Left lung (tissue), 10 donors: ENCODE measurements around the gene SRPK2. TPM values are rescaled to one million over a fixed set of nuclear protein-coding genes. Genes with fewer than 3 reads are reported as not detected.
A peak's percentile ranks its signal among the peaks of the same experiment; 100 is the strongest.

Experiments used
- ATAC-seq: fragments of 200-7000 bp; cut with Tn5 transposase; one replicate; pipeline ENCODE4 v1.9.1; 2020; ENCODE audit warnings: moderate library complexity
- DNase-seq, 4 donors: peaks; one replicate each; pipeline ENCODE4 v3.0.0-alpha.2; 2013 to 2020
- H3K27ac ChIP-seq, 2 donors: fragments of 200-600 bp; sonication (generic) in 1 of 2; one replicate each; pipeline versions ENCODE4 v1.5.0 to v1.8.0; 2020 to 2021
- H3K27me3 ChIP-seq, 2 donors: fragments of 200-600 bp; sonication (generic) in 1 of 2; one replicate each; pipeline versions ENCODE4 v1.5.0 to v1.8.0; 2020 to 2021
- H3K36me3 ChIP-seq, 2 donors: fragments of 200-600 bp; sonication (generic) in 1 of 2; one replicate each; pipeline versions ENCODE4 v1.5.0 to v1.8.0; 2020 to 2021
- H3K4me1 ChIP-seq, 2 donors: fragments of 200-600 bp; one replicate each; pipeline ENCODE4 v1.8.0; 2021
- H3K4me3 ChIP-seq, 2 donors: fragments of 200-600 bp; sonication (generic) in 1 of 2; one replicate each; pipeline versions ENCODE4 v1.5.0 to v1.8.0; 2020 to 2021; ENCODE audit warnings: mild to moderate bottlenecking in 1 of 2
- H3K9me3 ChIP-seq, 2 donors: fragments of 200-600 bp; sonication (generic) in 1 of 2; one replicate each; pipeline versions ENCODE4 v1.5.0 to v1.8.0; 2020 to 2021
- intact Hi-C, 2 donors: fragments of 100-400 bp; cut with DNase I; formaldehyde crosslinking; loops; one replicate each; pipeline versions ENCODE4 v1.11.2 to v1.14.2; 2022
- polyA plus RNA-seq, 6 donors: library from polyadenylated mRNA; unstranded; fragments of 120-200 nt; gene quantifications; one replicate each; pipeline ENCODE4 v1.2.1, GENCODE V29; 2013; ENCODE audit not compliant: insufficient read length in 6 of 6
- total RNA-seq, 2 donors: library from RNA; stranded (reverse); fragmentation: NEBNext Ultra II Directional; extraction: Animal tissue kit (Norgen Biotek cat#: 25700); gene quantifications; one replicate each; pipeline ENCODE4 v1.2.1, GENCODE V29; 2021
- TF ChIP-seq, protein P1 (sequence below), 2 donors: fragments of 200-600 bp; sonication (generic) in 1 of 2; IDR thresholded peaks; one replicate each; pipeline versions ENCODE4 v1.5.0 to v1.8.0; 2021; ENCODE audit warnings: antibody characterized with exemption in 2 of 2
- donor health status: DM: no; HTN: yes; CAD: no.
- donor health status: DM: no; HTN: no; CAD: no.

Gene SRPK2
- total and polyA plus RNA-seq, 8 donors: 42.9 to 63.4 (median 52.1) TPM

DNA sequence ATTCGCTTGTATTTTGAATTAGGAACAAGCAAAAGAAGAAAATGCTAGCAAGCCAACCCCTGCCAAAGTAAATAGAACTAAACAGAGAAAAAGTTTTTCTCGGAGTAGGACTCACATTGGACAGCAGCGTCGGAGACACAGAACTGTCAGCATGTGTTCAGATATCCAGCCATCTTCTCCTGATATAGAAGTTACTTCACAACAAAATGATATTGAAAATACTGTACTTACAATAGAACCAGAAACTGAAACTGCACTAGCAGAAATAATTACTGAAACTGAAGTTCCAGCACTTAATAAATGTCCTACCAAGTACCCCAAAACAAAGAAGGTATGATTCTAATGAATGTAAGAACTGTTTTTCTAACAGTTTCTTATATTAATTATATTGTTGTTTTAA is 286.9 kb downstream of the SRPK2 start:
- Histone ChIP-seq H3K4me1 (no peaks in the 10 kb centered on the region), H3K9me3 (no peaks in the 10 kb centered on the region), H3K4me3 (no peak overlapping the region), H3K36me3 (peaks cover 0 to 73% of the 10 kb centered on the region in 2 donors), H3K27me3 (no peaks in the 10 kb centered on the region), H3K27ac (no peak overlapping the region)
- intact Hi-C loops: no loop called here
- TF ChIP-seq, protein P1, sequence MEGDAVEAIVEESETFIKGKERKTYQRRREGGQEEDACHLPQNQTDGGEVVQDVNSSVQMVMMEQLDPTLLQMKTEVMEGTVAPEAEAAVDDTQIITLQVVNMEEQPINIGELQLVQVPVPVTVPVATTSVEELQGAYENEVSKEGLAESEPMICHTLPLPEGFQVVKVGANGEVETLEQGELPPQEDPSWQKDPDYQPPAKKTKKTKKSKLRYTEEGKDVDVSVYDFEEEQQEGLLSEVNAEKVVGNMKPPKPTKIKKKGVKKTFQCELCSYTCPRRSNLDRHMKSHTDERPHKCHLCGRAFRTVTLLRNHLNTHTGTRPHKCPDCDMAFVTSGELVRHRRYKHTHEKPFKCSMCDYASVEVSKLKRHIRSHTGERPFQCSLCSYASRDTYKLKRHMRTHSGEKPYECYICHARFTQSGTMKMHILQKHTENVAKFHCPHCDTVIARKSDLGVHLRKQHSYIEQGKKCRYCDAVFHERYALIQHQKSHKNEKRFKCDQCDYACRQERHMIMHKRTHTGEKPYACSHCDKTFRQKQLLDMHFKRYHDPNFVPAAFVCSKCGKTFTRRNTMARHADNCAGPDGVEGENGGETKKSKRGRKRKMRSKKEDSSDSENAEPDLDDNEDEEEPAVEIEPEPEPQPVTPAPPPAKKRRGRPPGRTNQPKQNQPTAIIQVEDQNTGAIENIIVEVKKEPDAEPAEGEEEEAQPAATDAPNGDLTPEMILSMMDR (IDR thresholded peaks at IDR 0.05): no peak
- DNase-seq: no peak
- ATAC-seq: no peak

DNA sequence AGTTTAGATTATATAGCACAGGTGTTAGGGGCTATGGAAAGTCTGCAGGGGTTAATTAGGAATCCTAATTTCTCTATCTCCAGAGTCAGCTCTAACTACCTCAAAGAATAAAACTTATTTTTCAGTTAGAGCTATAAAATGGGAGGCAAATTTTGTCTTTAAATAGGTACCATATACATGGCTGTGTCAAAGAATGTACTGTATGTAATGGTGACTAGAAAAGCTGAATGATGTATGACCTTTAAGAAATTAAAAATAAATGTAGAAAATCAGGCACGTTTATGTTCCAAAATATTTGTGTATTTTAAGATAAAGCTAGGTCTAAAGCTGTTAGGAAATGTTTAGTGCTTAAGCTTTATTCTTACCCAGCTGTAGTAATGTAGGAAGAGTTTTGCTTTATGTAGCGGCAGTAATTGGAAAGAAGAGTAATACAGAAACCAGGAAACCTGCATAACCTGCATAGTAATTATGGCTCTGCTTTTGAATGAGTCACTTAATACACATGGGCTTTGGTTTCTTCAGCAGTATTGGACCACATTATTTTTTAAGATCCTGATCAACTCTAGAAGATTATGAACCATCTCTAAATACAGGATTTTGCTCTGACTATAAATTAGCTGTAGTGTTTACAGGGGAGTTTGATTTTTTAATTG is 289.7 kb downstream of the SRPK2 start:
- Histone ChIP-seq H3K4me3 (no peak overlapping the region), H3K4me1 (no peaks in the 10 kb centered on the region), H3K36me3 (peaks cover 0 to 61% of the 10 kb centered on the region in 2 donors), H3K9me3 (no peaks in the 10 kb centered on the region), H3K27ac (no peak overlapping the region), H3K27me3 (no peaks in the 10 kb centered on the region)
- DNase-seq: no peak
- intact Hi-C loops: no loop called here
- TF ChIP-seq, protein P1 (IDR thresholded peaks at IDR 0.05): no peak
- peak; percentile 29 for ATAC-seq

DNA sequence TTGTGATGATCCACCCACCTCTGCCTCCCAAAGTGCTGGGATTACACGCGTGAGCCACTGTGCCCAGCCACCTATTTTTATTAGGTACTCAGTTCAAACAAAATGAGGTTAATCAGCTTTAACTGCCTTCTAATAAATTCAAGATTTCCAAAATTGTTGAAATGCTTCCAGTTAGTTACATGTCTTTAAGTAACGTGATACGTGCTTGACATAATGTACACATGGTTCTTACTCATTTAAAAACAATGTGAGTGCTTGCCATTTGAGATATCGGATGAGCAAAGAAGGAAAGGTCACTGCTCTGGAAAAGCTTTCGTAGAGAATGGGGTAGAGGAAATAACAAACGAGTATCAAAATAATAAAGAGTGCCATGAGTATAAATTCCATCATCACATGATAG is 291.1 kb downstream of the SRPK2 start:
- H3K4me1 ChIP-seq: no peaks in the 10 kb centered on the region
- peak; percentile 57 for ATAC-seq
- no peak overlapping the region for H3K4me3 ChIP-seq
- intact Hi-C loops: no loop called here
- H3K9me3 ChIP-seq: no peaks in the 10 kb centered on the region
- H3K36me3 ChIP-seq: peaks cover 0 to 62% of the 10 kb centered on the region in 2 donors
- H3K27ac ChIP-seq: no peak overlapping the region
- H3K27me3 ChIP-seq: no peaks in the 10 kb centered on the region
- DNase-seq: no peak
- TF ChIP-seq, protein P1 (IDR thresholded peaks at IDR 0.05): no peak

DNA sequence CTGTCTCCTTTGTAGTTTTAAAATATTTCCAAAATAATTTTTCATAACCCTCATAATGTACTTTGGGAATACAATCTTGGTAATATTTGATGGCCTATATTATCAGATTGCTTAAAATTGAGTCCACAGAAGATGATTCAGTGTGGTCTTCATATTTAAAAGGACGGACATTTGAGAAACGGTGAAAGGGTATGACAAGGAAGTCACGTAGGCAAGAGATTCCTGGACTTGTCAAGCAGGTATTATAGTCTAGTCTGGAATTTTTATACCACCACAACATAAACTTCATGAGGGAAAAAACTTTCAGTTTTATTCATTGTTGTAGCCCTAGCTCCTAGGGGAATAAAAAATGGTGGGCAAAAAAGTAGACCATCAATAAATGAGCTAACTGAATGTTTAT is 292.4 kb downstream of the SRPK2 start:
- intact Hi-C loops: no loop called here
- ATAC-seq (no peak), DNase-seq (no peak)
- Histone ChIP-seq H3K4me3 (no peak overlapping the region), H3K36me3 (peaks cover 0 to 62% of the 10 kb centered on the region in 2 donors), H3K27me3 (no peaks in the 10 kb centered on the region), H3K9me3 (no peaks in the 10 kb centered on the region), H3K27ac (no peak overlapping the region), H3K4me1 (no peaks in the 10 kb centered on the region)
- TF ChIP-seq, protein P1 (IDR thresholded peaks at IDR 0.05): no peak

DNA sequence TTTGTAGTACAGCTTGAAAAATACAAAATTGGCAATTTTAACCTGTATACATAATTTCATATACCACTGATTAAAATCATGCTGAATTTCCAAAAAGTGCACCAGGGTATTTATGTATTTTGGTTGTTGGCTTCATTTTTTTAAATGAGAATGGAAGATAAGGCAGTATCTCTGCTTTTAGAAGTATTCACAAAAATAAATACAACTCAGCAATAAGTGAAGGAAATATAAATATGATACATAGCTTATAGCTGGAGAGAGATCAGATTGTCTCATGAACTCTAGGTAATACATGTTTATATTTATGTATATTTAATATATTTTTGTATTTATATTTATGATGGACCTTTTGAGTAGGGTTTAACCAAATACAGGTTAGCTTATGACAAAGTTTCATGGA is 293.8 kb downstream of the SRPK2 start:
- Histone ChIP-seq H3K27ac (no peak overlapping the region), H3K27me3 (no peaks in the 10 kb centered on the region), H3K4me3 (no peak overlapping the region), H3K9me3 (no peaks in the 10 kb centered on the region), H3K4me1 (no peaks in the 10 kb centered on the region), H3K36me3 (peaks cover 0 to 61% of the 10 kb centered on the region in 2 donors)
- DNase-seq (no peak), ATAC-seq (no peak)
- intact Hi-C loops: no loop called here
- TF ChIP-seq, protein P1 (IDR thresholded peaks at IDR 0.05): no peak
